ENCODE measurements around the gene LTK. TPM values are rescaled to one million over a fixed set of nuclear protein-coding genes. Genes with fewer than 3 reads are reported as not detected.

Gene LTK
- polyA plus RNA-seq, 3 donors, result 0.12 TPM; not detected in 2

DNA sequence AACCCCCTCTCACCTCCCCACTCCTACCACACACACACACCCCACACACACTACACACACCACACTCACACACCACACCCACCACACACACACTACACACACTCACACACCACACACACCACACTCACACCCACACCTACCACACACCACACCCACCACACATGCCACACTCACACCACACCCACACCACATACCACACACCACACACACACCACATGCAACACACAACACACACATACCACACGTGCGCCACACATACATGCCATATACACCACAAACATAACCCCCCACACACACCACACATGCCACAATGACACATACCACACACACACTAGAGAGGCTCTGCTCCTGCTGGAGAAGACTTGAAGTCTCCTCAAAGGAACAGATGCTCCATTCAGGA is 25.8 kb downstream of the LTK start:
- TF ChIP-seq, protein P1, sequence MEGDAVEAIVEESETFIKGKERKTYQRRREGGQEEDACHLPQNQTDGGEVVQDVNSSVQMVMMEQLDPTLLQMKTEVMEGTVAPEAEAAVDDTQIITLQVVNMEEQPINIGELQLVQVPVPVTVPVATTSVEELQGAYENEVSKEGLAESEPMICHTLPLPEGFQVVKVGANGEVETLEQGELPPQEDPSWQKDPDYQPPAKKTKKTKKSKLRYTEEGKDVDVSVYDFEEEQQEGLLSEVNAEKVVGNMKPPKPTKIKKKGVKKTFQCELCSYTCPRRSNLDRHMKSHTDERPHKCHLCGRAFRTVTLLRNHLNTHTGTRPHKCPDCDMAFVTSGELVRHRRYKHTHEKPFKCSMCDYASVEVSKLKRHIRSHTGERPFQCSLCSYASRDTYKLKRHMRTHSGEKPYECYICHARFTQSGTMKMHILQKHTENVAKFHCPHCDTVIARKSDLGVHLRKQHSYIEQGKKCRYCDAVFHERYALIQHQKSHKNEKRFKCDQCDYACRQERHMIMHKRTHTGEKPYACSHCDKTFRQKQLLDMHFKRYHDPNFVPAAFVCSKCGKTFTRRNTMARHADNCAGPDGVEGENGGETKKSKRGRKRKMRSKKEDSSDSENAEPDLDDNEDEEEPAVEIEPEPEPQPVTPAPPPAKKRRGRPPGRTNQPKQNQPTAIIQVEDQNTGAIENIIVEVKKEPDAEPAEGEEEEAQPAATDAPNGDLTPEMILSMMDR (IDR thresholded peaks at IDR 0.05), result no peak
- intact Hi-C loops (cut with micrococcal nuclease), result no loop called here
- no peak overlapping the region for H3K27ac Mint-ChIP-seq
- H3K9me3 ChIP-seq (replicated peaks in 1 of 2; ENCODE audit: control insufficient read depth in 1 of 2, insufficient read depth in 1 of 2, low read length in 2 of 2), result no peaks in the 10 kb centered on the region
- H3K27me3 Mint-ChIP-seq (ENCODE audit: low read depth in 3 of 3), result peaks cover 21 to 35% (median 26%) of the 10 kb centered on the region in 3 donors
- no peak for DNase-seq
- no peak overlapping the region for H3K27ac ChIP-seq (ENCODE audit: low read depth in 1 of 2, low read length in 2 of 2)
- H4K20me1 ChIP-seq (ENCODE audit: insufficient read depth, low read length), result no peaks in the 10 kb centered on the region
- no peak overlapping the region for H3K4me3 ChIP-seq (replicated peaks in 1 of 3; ENCODE audit: low read depth in 2 of 3, low read length in 3 of 3)
- H3K4me1 Mint-ChIP-seq, result peaks cover 4% of the 10 kb centered on the region
- H3K4me3 Mint-ChIP-seq, result no peak overlapping the region
- H3K79me2 ChIP-seq (ENCODE audit: insufficient read depth, low read length), result no peaks in the 10 kb centered on the region
- H3K27me3 ChIP-seq (ENCODE audit: control insufficient read depth in 2 of 2, insufficient read depth in 2 of 2, low read length in 2 of 2), result peaks cover 15 to 25% of the 10 kb centered on the region in 2 donors
- peaks cover 4 to 6% of the 10 kb centered on the region in 2 donors for H3K4me1 ChIP-seq (ENCODE audit: control insufficient read depth in 1 of 2, insufficient read depth in 2 of 2, low read length in 2 of 2)
- H3K4me2 ChIP-seq (replicated peaks; ENCODE audit: extremely low read depth, low read length, poor library complexity, severe bottlenecking), result no peak overlapping the region
- no peak overlapping the region for H2AFZ ChIP-seq (ENCODE audit: insufficient read depth, low read depth, low read length, poor library complexity, severe bottlenecking)
- H3K9ac ChIP-seq (ENCODE audit: insufficient read depth, low read length, poor library complexity, severe bottlenecking), result no peak overlapping the region
- peaks cover 2 to 8% of the 10 kb centered on the region in 2 donors for H3K36me3 ChIP-seq (replicated peaks in 1 of 2; ENCODE audit: control insufficient read depth in 1 of 2, insufficient read depth in 2 of 2, low read length in 2 of 2)
- peaks cover 0 to 7% (median under 1%) of the 10 kb centered on the region in 7 donors for H3K9me3 Mint-ChIP-seq
- peaks cover 7 to 14% of the 10 kb centered on the region in 2 donors for H3K36me3 Mint-ChIP-seq
- WGBS (ENCODE audit: insufficient coverage), result 100% methylated on average over 2 of the region's 2 CpGs

DNA sequence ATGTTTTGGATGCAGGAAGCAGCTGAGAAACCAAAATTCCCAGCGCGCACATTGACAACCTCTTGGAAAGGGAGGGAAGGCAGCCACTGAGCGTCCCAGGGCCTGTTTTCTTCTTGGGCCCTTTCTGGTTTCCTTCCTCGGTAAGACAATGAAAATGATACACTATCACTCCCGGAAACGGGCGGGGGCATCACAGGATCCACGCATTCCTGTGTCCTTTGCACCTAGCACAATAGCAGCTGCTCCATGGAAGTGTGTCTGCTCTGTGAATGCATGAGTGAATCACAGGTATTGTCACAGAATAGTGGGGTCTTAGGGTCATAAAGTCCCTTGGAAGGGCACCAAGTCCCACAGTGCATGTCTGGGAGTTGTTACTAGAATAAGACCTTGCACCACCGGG is 26.2 kb downstream of the LTK start:
- Histone ChIP-seq H3K9me3 (replicated peaks in 1 of 2; ENCODE audit: control insufficient read depth in 1 of 2, insufficient read depth in 1 of 2, low read length in 2 of 2) (no peaks in the 10 kb centered on the region), H4K20me1 (ENCODE audit: insufficient read depth, low read length) (no peaks in the 10 kb centered on the region), H3K9ac (ENCODE audit: insufficient read depth, low read length, poor library complexity, severe bottlenecking) (no peak overlapping the region), H3K27me3 (ENCODE audit: control insufficient read depth in 2 of 2, insufficient read depth in 2 of 2, low read length in 2 of 2) (peaks cover 10 to 20% of the 10 kb centered on the region in 2 donors), H3K4me1 (ENCODE audit: control insufficient read depth in 1 of 2, insufficient read depth in 2 of 2, low read length in 2 of 2) (peaks cover under 1 to 1% of the 10 kb centered on the region in 2 donors), H3K79me2 (ENCODE audit: insufficient read depth, low read length) (no peaks in the 10 kb centered on the region), H3K4me3 (replicated peaks in 1 of 3; ENCODE audit: low read depth in 2 of 3, low read length in 3 of 3) (no peak overlapping the region), H3K27ac (ENCODE audit: low read depth in 1 of 2, low read length in 2 of 2) (no peak overlapping the region), H3K4me2 (replicated peaks; ENCODE audit: extremely low read depth, low read length, poor library complexity, severe bottlenecking) (no peak overlapping the region), H3K36me3 (replicated peaks in 1 of 2; ENCODE audit: control insufficient read depth in 1 of 2, insufficient read depth in 2 of 2, low read length in 2 of 2) (peaks cover 5 to 12% of the 10 kb centered on the region in 2 donors), H2AFZ (ENCODE audit: insufficient read depth, low read depth, low read length, poor library complexity, severe bottlenecking) (no peak overlapping the region)
- Mint-ChIP-seq H3K9me3 (peaks cover 0 to 4% (median 0%) of the 10 kb centered on the region in 7 donors), H3K27me3 (ENCODE audit: low read depth in 3 of 3) (peaks cover 17 to 31% (median 22%) of the 10 kb centered on the region in 3 donors), H3K27ac (no peak overlapping the region), H3K4me1 (peaks cover under 1% of the 10 kb centered on the region), H3K4me3 (no peak overlapping the region), H3K36me3 (peaks cover 11 to 14% of the 10 kb centered on the region in 2 donors)
- TF ChIP-seq, protein P1 (IDR thresholded peaks at IDR 0.05), result no peak
- 91% methylated on average over 9 of the region's 9 CpGs for WGBS (ENCODE audit: insufficient coverage)
- DNase-seq, result no peak
- intact Hi-C loops (cut with micrococcal nuclease), result no loop called here

Measured in CD14-positive monocyte (primary cell).